Suprapubic skin (tissue), 3 donors: Measurements from ENCODE around the gene PPP1R1A.

ENCODE experiments used
- POLR2A ChIP-seq, 2 donors: fragments of 450-650 bp; IDR thresholded peaks; one replicate each; pipeline ENCODE4 v1.6.1; 2017; ENCODE audit warnings: antibody characterized with exemption in 2 of 2, mild to moderate bottlenecking in 2 of 2, moderate library complexity in 2 of 2
- TF ChIP-seq, protein P1 (sequence below), 2 donors: fragments of 200-600 bp in 1 of 2; fragments of 450-650 bp in 1 of 2; sonication (generic) in 1 of 2; IDR thresholded peaks; one replicate each; pipeline ENCODE4 v1.5.1; 2016 to 2019; ENCODE audit warnings: antibody characterized with exemption in 2 of 2, mild to moderate bottlenecking in 1 of 2, moderate library complexity in 1 of 2

DNA sequence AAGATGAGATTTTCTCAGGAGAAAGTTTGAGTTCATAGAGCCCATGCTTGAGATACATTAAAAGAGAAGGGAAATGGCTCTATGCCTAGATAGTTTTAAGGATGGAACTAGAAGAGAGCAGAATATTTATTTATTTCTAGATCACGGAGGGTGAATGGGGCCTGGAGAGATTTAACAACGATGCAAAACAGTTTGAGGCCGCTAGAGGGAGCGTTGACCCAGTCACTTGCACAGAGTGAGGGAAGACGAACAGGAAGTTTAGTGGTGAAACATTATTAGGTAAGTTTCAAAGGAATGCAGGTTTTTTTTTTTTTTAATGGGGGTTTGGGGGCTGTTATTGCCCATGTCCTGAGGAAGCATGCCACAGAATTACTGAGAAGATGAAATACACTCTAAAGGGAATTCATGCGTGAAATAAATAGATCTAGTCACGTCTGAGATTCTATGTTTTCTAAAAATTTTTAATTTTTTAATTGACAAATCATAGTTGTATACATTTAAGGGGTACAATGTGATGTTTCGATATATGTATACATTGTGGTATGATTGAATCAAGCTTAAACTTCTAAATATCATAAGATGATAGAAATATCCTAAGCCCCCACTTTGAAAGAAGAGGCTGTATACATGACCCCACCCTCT is 14.8 kb upstream of the PPP1R1A start:
- TF ChIP-seq, protein P1, sequence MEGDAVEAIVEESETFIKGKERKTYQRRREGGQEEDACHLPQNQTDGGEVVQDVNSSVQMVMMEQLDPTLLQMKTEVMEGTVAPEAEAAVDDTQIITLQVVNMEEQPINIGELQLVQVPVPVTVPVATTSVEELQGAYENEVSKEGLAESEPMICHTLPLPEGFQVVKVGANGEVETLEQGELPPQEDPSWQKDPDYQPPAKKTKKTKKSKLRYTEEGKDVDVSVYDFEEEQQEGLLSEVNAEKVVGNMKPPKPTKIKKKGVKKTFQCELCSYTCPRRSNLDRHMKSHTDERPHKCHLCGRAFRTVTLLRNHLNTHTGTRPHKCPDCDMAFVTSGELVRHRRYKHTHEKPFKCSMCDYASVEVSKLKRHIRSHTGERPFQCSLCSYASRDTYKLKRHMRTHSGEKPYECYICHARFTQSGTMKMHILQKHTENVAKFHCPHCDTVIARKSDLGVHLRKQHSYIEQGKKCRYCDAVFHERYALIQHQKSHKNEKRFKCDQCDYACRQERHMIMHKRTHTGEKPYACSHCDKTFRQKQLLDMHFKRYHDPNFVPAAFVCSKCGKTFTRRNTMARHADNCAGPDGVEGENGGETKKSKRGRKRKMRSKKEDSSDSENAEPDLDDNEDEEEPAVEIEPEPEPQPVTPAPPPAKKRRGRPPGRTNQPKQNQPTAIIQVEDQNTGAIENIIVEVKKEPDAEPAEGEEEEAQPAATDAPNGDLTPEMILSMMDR (IDR thresholded peaks at IDR 0.05): peak; percentile 37 to 80
- no peak for TF ChIP-seq POLR2A (IDR thresholded peaks at IDR 0.05)
